ENCODE measurements around the gene POU2F2. TPM values are rescaled to one million over a fixed set of nuclear protein-coding genes. Genes with fewer than 3 reads are reported as not detected.

POU2F2 gene
- total RNA-seq, 2 experiments from 2014 or later = 55.6 to 57.3 TPM

DNA sequence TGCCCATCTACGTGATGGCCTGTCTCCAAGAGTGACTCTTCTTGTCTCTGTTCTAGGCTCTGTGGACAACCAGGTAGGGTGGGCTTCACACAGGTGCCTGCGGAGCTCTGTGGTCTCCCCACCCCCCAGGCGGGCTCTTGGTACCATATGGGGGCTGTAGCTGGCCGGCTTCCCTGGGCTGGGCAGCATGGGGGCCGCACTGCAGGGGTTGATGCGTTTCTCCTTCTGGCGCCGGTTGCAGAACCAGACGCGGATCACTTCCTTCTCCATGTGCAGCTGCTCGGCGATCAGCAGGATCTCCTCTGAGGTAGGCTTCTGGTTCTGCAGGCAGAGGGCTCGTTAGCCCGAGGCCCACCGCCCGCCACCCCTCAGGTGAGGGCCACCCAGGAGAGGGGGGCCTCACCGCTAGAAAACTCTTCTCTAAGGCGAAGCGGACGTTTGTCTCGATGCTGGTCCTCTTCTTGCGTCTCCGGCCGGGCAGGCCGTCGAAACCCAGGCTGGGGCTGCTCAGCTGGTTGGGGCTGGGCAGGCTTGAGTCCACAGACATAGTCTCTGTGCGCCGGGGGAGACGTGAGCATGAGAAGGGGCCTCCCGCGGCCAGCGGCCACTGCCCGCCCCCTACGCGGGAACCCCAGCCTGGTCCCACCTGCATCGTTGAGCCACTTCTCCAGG lies 37.0 kb downstream of the POU2F2 start:
- DNase-seq = no peak
- no peaks in the 10 kb centered on the region for H3K9me3 Mint-ChIP-seq
- intact Hi-C loops (cut with micrococcal nuclease) = no loop called here
- peaks cover 11% of the 10 kb centered on the region for H3K4me1 Mint-ChIP-seq (ENCODE audit: low read depth)
- no peaks in the 10 kb centered on the region for H3K27me3 Mint-ChIP-seq
- POLR2A ChIA-PET = no interaction called here
- peaks cover 55% of the 10 kb centered on the region for H3K36me3 Mint-ChIP-seq
- CTCF ChIA-PET = no interaction called here
- H3K4me3 Mint-ChIP-seq = no peak overlapping the region
- H3K27ac Mint-ChIP-seq = no peak overlapping the region

DNA sequence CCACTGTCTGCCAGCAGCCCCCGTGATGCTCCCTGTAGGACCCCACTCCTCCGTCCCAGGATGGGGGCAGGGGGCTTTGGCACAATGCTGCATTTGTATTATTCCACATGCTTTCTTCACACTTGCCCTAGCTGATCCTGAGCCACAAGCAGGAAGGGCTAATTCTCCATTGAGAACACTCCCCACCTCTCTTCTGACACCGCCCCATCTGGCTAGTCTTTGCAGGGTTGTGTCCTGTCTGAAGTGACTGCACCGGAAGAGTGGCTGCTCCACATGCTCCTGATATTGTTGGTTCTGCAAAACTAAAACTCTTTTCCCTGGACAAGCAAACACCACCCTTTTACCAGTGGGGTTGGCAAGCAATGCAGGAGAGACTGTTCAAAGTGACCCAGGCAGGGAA lies 38.3 kb downstream of the POU2F2 start:
- no peak for DNase-seq
- CTCF ChIA-PET = interaction anchor here (1.0 to 1.1 kb wide), 2 partner anchors 15 to 39 kb away, joined by 4 read pairs; partner anchors contain the start of gene POU2F2
- peaks cover 19% of the 10 kb centered on the region for H3K4me1 Mint-ChIP-seq (ENCODE audit: low read depth)
- POLR2A ChIA-PET = no interaction called here
- H3K9me3 Mint-ChIP-seq = no peaks in the 10 kb centered on the region
- H3K4me3 Mint-ChIP-seq = no peak overlapping the region
- intact Hi-C loops (cut with micrococcal nuclease) = no loop called here
- H3K27me3 Mint-ChIP-seq = no peaks in the 10 kb centered on the region
- no peak overlapping the region for H3K27ac Mint-ChIP-seq
- H3K36me3 Mint-ChIP-seq = peaks cover 46% of the 10 kb centered on the region

DNA sequence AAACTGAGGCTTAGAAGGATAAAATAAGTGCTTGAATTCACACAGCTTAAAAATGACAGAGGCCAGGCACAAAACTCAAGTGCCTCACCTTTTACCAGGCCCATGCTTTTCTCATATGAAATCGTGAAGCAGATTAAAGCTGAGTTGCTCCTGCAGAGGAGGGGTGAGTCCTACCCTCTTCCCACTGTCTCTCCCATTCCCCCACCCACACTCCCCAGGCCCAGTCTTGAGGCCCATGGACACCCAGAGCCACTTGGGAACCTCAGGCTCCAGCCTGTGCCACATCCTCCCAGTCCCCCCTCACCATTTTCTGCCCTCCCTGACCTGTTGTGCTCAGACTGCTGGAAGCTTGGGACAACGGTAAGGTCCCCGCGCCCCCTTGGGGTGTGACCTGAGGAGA lies 38.7 kb downstream of the POU2F2 start:
- H3K36me3 Mint-ChIP-seq = peaks cover 44% of the 10 kb centered on the region

DNA sequence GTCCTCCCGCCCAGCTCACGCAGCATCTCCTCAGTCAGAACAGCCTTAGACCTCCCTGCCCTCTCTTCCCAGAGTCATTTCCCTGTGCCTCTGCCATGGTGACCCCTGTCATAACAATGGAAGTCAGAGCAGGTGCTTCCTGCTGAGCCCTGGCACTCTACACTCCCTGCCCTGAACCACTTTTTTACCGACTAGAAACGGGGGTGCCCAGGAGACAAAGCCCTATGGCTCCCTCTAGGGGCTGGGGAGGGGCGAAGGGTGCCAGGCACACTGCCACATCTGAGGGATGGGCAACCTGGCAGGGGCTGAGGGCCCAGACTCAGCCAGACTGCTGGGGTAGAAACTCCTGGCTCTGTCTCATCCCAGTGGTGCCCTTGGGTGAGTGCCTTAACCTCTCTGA lies 39.9 kb downstream of the POU2F2 start:
- H3K27me3 Mint-ChIP-seq = no peaks in the 10 kb centered on the region
- H3K4me1 Mint-ChIP-seq (ENCODE audit: low read depth) = peaks cover 26% of the 10 kb centered on the region
- intact Hi-C loops (cut with micrococcal nuclease) = no loop called here
- ChIA-PET CTCF (interaction anchor here (0.6 to 1.4 kb wide), 2 partner anchors 16 to 57 kb away, joined by 4 read pairs; partner anchors contain the start of gene ZNF574), POLR2A (no interaction called here)
- no peak overlapping the region for H3K4me3 Mint-ChIP-seq
- H3K27ac Mint-ChIP-seq = no peak overlapping the region
- peak; percentile 58 for DNase-seq
- no peaks in the 10 kb centered on the region for H3K9me3 Mint-ChIP-seq
- peaks cover 41% of the 10 kb centered on the region for H3K36me3 Mint-ChIP-seq

More for the DNA sequence above, 38.7 kb downstream of the POU2F2 start:
- Mint-ChIP-seq H3K27ac (no peak overlapping the region), H3K27me3 (no peaks in the 10 kb centered on the region), H3K4me3 (no peak overlapping the region), H3K4me1 (ENCODE audit: low read depth) (peaks cover 24% of the 10 kb centered on the region), H3K9me3 (no peaks in the 10 kb centered on the region)
- intact Hi-C loops (cut with micrococcal nuclease) = no loop called here
- ChIA-PET CTCF (interaction anchor here (0.8 to 1.0 kb wide), 2 partner anchors 39 to 90 kb away, joined by 3 to 4 read pairs; partner anchors contain the start of gene POU2F2), POLR2A (no interaction called here)
- DNase-seq = no peak

DNA sequence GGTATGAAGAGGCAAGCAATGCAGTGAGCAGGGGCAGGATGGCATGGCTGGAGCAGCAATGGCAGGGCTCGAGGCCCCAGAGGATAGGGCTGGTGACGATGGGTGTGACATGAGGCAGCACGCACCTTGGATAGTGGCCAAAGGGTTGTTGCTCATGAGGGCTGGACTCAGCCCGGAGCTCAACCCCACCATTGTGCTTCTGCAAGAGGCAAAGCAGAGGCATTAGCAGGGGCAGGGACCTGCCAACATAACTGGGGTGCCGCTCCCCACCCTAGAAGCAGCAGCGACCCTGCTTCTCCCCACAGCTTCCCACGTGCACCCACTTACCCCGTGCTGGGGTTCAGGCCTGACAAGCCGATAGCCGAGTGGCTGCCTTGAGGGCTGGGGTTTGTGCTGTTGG lies 40.5 kb downstream of the POU2F2 start:
- no peak overlapping the region for H3K4me3 Mint-ChIP-seq
- intact Hi-C loops (cut with micrococcal nuclease) = no loop called here
- peaks cover 26% of the 10 kb centered on the region for H3K4me1 Mint-ChIP-seq (ENCODE audit: low read depth)
- CTCF ChIA-PET = interaction anchor here (0.6 to 1.4 kb wide), 2 partner anchors 16 to 57 kb away, joined by 4 read pairs; partner anchors contain the start of gene ZNF574
- no peaks in the 10 kb centered on the region for H3K27me3 Mint-ChIP-seq
- POLR2A ChIA-PET = no interaction called here
- H3K36me3 Mint-ChIP-seq = peaks cover 39% of the 10 kb centered on the region
- no peak for DNase-seq
- no peak overlapping the region for H3K27ac Mint-ChIP-seq
- H3K9me3 Mint-ChIP-seq = no peaks in the 10 kb centered on the region

DNA sequence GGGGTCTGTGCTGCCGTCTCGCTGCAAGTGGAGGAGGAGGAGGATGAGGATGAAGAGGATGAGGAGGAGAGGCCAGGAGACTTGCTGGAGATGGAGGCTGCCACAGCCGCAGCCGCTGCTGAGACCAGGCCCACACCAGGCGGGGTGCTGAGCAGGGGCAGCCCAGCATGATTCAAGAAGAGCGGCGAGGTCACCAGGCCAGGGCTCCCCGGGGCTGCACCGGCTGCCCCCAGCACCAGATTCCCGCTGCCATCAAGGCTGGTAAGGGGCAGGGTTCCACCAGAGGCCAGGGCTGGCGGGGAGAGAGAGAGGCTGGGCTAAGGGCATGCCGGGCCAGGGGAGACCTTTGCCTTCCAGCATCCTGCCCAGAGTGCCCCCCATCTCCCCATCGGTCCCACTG lies 40.9 kb downstream of the POU2F2 start:
- no peaks in the 10 kb centered on the region for H3K27me3 Mint-ChIP-seq
- H3K4me1 Mint-ChIP-seq (ENCODE audit: low read depth) = peaks cover 26% of the 10 kb centered on the region
- POLR2A ChIA-PET = interaction anchor here (0.6 kb wide), 1 partner anchor 64 kb away, joined by 4 read pairs; no protein-coding TSS in a partner anchor
- peaks cover 34% of the 10 kb centered on the region for H3K36me3 Mint-ChIP-seq
- no peak overlapping the region for H3K4me3 Mint-ChIP-seq
- H3K9me3 Mint-ChIP-seq = no peaks in the 10 kb centered on the region
- intact Hi-C loops (cut with micrococcal nuclease) = no loop called here
- no peak for DNase-seq
- CTCF ChIA-PET = interaction anchor here (1.4 kb wide), 1 partner anchor 56 kb away, joined by 4 read pairs; no protein-coding TSS in a partner anchor
- H3K27ac Mint-ChIP-seq = no peak overlapping the region

DNA sequence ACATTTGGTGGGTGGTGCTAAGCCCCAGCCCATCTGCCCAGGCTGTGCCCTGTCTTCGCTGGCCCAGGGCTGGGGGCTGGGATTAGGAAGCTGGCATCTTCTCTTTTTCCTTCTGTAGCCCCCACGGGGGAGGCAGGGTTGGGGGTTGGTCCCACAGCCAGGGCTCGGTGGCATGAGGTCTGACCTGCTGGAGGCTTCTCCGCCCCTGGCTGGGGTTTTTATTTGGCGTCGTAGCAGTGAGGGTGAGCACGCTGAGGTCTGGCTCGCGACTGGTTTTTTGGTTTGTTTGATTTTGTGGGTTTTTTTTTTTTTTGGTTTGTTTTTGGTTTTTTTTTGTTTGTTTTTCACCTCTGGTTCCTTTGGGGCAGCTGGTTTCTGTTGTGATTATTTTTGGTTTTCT lies 41.6 kb downstream of the POU2F2 start:
- no peaks in the 10 kb centered on the region for H3K27me3 Mint-ChIP-seq
- H3K27ac Mint-ChIP-seq = no peak overlapping the region
- peaks cover 33% of the 10 kb centered on the region for H3K36me3 Mint-ChIP-seq
- CTCF ChIA-PET = interaction anchor here (0.7 kb wide), 1 partner anchor 33 kb away, joined by 3 read pairs; no protein-coding TSS in a partner anchor
- intact Hi-C loops (cut with micrococcal nuclease) = no loop called here
- peaks cover 26% of the 10 kb centered on the region for H3K4me1 Mint-ChIP-seq (ENCODE audit: low read depth)
- POLR2A ChIA-PET = interaction anchor here (0.6 kb wide), 1 partner anchor 65 kb away, joined by 4 read pairs; no protein-coding TSS in a partner anchor
- no peak overlapping the region for H3K4me3 Mint-ChIP-seq
- DNase-seq = no peak
- H3K9me3 Mint-ChIP-seq = no peaks in the 10 kb centered on the region

DNA sequence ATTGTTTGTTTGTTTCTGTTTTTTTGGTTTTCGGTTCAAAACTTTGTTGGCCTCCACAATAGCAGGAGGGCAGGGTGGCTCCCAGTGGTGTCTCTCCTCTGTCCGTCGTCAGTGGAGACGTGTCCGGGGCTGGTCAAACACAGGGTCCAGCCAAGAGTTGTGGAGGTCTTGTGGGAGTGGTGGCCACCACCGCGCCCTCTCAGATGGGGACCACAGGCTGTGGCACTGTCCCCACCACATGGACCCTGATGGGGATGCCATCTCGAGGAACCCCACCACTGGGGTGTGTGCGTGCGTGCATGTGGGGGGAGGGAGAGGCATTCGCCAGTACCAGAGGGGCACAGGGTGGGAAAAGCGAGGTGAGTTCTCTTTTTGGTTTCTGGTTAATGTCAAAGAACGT lies 42.5 kb downstream of the POU2F2 start:
- Mint-ChIP-seq H3K4me1 (ENCODE audit: low read depth) (peaks cover 26% of the 10 kb centered on the region), H3K4me3 (no peak overlapping the region), H3K9me3 (no peaks in the 10 kb centered on the region), H3K27me3 (no peaks in the 10 kb centered on the region), H3K36me3 (peaks cover 25% of the 10 kb centered on the region), H3K27ac (no peak overlapping the region)
- intact Hi-C loops (cut with micrococcal nuclease) = no loop called here
- ChIA-PET CTCF (no interaction called here), POLR2A (no interaction called here)
- no peak for DNase-seq

DNA sequence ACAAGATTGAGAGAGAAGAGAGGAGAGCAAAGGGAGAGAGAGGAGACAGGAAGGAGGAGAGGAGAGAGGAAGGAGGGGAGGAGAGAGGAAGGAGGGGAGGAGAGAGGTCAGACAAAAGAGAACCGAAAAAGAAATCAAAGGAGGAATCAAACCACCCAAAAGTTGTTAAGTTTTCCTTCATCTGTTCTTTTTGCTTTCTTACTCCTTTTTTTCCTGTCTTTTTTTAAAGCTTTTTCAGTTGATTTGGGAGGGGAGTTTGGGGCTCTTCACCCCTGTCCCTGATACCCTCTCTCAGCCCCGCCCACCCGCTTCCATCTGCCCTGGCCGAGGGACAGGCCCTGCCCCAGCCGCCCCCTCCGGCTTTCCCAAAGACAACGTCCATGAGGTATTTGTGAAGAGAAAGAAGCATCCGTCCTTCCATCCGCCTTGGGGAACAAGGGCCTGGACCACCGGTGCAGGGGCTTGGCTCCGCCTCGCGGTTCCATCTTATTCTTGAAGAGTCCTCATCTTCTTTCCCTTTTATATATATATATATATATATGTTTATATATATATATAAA lies 43.0 kb downstream of the POU2F2 start:
- Mint-ChIP-seq H3K9me3 (no peaks in the 10 kb centered on the region), H3K36me3 (peaks cover 20% of the 10 kb centered on the region), H3K27me3 (no peaks in the 10 kb centered on the region), H3K4me3 (no peak overlapping the region), H3K27ac (no peak overlapping the region), H3K4me1 (ENCODE audit: low read depth) (peaks cover 26% of the 10 kb centered on the region)
- intact Hi-C loops (cut with micrococcal nuclease) = no loop called here
- DNase-seq = no peak
- POLR2A ChIA-PET = no interaction called here
- CTCF ChIA-PET = no interaction called here

DNA sequence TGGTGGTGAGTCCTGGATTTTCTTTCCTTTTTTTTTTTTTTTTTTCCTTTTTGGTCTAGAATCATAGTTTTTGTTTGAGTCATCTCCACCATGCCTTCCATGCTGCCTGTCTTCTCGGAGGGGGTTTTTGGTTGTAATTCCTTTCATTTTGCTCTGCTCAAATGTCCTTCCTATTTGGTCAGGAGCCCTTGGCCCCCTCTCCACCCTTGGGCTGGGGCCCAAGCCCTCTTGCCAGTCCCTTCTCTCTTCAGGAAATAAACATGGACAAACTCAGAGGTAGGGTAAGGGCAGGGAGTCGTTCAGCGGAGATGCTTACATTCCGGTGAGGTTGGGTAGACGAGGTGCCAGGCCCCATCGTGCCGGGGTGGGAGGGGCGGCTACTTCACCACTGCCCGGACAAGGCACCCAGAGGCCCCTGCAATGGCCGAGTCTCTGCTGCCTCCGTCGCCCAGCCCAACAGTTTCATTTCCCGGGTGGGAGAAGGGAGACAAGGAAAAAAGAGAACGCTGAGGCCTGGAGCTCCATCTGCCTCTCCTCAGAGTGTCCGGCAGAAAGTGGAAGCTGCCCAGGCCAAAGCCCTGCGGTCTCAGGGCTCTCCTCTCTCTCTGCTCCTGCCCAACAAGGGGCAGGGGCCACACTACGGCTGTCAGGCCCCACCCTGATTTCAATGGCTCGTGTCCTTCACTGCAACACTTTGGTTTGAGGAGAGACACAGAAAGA lies 43.6 kb downstream of the POU2F2 start:
- Mint-ChIP-seq H3K4me3 (no peak overlapping the region), H3K27ac (no peak overlapping the region), H3K9me3 (no peaks in the 10 kb centered on the region), H3K27me3 (no peaks in the 10 kb centered on the region), H3K36me3 (peaks cover 14% of the 10 kb centered on the region), H3K4me1 (ENCODE audit: low read depth) (peaks cover 26% of the 10 kb centered on the region)
- ChIA-PET POLR2A (no interaction called here), CTCF (no interaction called here)
- no peak for DNase-seq
- intact Hi-C loops (cut with micrococcal nuclease) = no loop called here

DNA sequence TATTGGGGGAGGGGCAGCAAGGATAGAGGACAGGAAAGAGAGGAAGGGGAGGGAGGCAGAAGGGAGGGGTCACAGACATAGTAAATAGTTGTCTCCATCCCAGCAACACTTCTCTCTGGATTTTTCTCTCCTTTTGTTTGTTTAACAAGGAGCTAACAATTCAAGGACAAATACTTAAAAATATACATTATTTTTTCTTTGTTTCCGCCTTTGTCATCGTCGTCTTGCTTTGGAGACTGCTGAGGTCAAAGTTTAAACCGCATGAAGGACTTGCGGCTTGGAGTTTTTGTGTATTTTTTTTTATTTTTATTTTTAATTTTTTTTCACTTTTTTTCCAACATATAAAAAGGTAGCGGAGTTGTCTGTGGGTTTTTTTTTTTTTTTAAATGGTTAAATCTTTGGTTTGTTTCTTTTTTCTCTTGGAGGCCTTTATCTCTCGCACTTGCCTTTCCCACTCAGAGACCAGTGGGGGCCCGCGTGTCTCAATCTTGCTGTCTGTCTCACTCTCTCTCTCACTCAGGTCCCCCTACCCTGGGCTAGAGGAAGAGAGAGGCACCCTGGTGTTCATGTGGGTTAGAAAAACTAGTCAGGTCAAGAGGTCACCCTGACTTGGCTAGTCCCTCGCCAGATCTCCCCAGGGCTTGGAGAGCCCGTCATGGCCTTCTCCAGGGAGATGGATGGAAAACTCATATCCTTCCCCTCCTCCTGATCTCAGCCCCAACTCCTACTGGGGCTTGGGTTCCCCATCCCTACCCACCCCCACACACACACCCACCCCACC lies 45.3 kb downstream of the POU2F2 start:
- ChIA-PET POLR2A (no interaction called here), CTCF (no interaction called here)
- Mint-ChIP-seq H3K27ac (no peak overlapping the region), H3K4me1 (ENCODE audit: low read depth) (peaks cover 24% of the 10 kb centered on the region), H3K27me3 (no peaks in the 10 kb centered on the region), H3K36me3 (peaks cover 5% of the 10 kb centered on the region), H3K9me3 (no peaks in the 10 kb centered on the region), H3K4me3 (no peak overlapping the region)
- no peak for DNase-seq
- intact Hi-C loops (cut with micrococcal nuclease) = no loop called here

DNA sequence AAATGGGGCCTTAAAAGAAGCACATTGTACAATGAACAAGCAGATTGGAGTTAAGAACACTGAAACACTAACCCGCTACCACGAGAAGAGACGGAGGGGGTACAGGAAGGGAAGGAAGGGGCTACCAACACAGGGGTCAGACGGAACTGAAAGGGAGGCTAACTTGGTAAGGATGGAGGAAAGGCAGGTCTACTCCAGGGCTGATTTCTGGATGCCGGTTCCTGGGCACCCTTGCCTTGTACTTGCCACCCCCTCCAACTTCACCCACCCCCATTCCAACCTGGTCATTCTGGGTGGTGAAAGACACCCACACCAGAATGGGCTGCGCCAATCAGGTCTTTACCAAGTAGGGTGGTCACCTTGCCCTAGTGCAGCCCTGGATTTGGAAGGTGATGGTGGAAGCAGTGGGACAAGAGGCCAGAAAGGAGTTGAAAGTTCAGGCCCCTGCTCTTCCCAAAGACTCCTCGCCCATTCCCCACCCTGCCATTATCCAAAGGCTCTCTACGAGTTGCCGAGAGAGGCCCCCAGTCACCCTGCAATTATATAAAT lies 46.0 kb downstream of the POU2F2 start:
- peaks cover 28% of the 10 kb centered on the region for H3K4me1 Mint-ChIP-seq (ENCODE audit: low read depth)
- intact Hi-C loops (cut with micrococcal nuclease) = no loop called here
- H3K27ac Mint-ChIP-seq = no peak overlapping the region
- H3K4me3 Mint-ChIP-seq = no peak overlapping the region
- POLR2A ChIA-PET = no interaction called here
- H3K9me3 Mint-ChIP-seq = no peaks in the 10 kb centered on the region
- no peaks in the 10 kb centered on the region for H3K27me3 Mint-ChIP-seq
- CTCF ChIA-PET = no interaction called here
- DNase-seq = no peak
- peaks cover 12% of the 10 kb centered on the region for H3K36me3 Mint-ChIP-seq

Measured in activated CD4-positive, alpha-beta memory T cell treated with anti-CD3 and anti-CD28 coated beads for 36 hours (primary cell).